Stimulated activated CD8-positive, alpha-beta memory T cell treated with anti-CD3 and anti-CD28 coated beads, Interleukin-12 subunit alpha, Interleukin-12 subunit beta, amount 100 ng/mL, for 24 hours (primary cell): ENCODE results near the gene CXCL1.

Experiments
- DNase-seq: peaks from one replicate; pipeline ENCODE4 v3.0.0-alpha.2; 2020; ENCODE audit errors: extremely low read depth

CXCL1 gene

DNA sequence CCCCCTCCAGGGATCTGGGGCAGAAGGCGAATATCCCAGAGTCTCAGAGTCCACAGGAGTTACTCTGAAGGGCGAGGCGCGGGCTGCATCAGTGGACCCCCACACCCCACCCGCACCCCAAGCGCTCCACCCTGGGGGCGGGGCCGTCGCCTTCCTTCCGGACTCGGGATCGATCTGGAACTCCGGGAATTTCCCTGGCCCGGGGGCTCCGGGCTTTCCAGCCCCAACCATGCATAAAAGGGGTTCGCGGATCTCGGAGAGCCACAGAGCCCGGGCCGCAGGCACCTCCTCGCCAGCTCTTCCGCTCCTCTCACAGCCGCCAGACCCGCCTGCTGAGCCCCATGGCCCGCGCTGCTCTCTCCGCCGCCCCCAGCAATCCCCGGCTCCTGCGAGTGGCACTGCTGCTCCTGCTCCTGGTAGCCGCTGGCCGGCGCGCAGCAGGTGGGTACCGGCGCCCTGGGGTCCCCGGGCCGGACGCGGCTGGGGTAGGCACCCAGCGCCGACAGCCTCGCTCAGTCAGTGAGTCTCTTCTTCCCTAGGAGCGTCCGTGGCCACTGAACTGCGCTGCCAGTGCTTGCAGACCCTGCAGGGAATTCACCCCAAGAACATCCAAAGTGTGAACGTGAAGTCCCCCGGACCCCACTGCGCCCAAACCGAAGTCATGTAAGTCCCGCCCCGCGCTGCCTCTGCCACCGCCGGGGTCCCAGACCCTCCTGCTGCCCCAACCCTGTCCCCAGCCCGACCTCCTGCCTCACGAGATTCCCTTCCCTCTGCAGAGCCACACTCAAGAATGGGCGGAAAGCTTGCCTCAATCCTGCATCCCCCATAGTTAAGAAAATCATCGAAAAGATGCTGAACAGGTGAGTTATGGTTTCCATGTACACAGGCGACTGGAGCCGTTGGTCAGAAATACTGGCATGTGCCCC lies at the start of gene CXCL1:
Gene CXCL1, plus strand, starts transcription at position 264 of the 926 bp plus-strand sequence. Its CDS starts 78 bp downstream, at position 342.
- DNase-seq = no peak

DNA sequence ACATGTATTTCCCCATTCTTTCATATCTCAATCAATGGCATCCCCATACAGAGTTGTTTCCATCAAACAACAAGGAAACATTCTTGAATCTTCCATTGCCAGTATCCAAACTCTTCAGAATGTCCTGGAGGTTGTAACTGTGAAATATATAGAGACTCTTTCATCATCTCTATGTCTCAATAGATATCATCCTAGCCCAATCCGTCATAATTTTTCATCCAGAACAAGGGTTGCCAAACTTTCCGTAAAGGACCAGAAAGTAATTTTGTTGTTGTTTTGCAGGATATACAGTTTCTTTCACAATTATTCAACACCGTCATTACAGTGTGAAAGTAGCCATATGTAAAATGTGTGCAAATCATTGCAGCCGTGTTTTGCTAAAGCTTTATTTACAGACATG lies 47.9 kb upstream of the CXCL1 start:
- DNase-seq = no peak

DNA sequence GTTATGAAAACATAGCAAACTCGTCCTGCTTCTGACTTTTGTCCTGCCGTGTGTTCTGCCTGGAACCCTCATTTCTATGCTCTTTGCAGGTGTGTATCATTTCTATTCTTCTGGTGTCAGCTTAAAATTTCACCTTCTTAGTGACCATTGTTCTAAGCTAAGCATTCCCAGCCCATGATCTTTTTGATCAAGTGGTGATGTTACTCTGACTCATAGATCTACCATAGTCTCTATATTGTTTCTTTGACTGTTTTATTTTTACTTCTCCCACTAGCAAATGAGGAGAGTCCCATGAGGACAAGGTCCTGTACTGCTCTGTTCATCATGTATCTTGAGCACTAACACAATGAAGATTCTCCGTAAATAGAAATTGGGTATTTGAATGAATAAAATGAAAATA lies 46.8 kb upstream of the CXCL1 start:
- no peak for DNase-seq

DNA sequence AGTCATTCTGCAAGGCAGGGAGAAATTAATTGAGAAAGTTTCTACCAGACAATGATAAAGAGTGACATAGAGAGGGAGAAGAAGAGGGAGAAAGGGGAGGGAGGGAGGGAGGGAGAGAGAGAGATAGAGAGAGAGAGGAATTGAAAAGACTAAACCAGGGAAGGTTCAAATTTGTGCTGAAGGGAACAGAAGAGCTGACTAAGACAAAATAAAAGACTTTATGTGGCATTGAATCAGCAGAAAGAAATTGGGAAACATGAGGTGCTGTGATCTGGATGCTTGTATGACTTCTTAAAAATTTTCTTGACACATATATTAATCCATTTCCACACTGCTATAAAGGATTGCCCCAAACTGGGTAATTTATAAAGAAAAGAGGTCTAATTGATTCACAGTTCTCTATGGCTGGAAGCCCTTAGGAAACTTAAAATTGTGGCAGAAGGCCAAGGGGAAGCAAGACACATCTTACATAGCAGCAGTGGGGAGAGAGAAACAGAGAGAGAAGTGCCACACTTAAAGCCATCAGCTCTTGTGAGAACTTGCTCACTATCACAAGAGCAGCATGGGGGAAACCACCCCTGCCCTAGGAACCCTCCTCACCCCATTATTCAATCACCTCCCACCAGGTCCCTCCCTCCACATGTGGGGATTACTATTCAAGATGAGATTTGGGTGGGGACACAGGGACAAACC lies 46.2 kb upstream of the CXCL1 start:
- DNase-seq = no peak

DNA sequence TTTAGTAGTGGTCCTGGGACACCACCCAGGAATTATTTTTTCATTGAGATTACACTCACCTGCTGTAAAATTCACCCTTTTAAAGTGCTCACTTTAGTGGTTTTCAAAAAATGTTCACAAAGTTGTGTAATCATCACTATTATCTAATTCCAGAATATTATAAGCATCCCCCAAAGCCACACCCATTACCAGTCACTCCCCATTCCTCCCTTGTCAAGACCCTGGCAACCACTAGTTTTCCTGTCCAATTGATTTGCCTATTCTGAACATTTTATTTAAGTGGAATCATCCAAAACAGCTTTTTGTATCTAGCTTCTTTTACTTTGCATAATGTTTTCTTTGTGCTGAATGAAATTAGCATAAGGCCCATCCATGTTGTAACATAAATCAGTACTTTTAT lies 45.4 kb upstream of the CXCL1 start:
- DNase-seq = no peak

DNA sequence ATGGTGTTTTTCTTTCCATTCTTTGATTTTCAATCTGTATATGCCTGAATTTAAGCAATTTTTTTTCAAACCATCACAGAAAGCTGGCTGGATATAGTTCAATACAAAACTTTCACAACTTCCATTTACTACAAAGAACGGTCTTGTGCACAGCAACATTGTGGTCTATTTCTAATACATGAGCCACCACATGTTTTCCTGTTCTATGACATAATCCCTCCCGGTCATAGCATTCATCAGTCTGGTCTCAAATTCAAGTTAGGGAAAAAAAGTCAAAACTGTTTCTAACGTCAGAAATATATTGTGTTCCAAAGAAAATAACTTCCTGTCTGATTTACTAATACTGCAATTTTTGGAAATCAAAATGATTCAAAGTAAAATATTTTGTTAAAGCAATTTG lies 40.2 kb upstream of the CXCL1 start:
- no peak for DNase-seq

DNA sequence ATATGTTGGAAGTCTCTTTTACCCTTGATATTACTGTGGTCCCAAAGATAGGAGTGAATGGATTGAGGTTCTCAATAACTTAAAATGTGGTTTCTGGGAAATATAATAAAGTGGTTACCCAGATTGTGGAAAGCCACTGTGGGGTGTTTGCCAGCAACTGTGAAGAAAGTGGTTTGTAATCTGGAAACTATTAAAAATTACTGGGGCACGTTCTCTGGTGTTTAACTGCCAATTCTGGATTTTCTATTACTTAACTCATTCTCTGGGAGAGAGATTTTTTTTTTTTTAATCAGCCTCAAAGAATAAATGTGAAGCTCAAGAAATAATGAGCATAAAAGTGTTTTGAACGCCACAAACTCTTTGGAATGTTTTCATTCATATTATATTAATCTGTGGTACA lies 37.6 kb upstream of the CXCL1 start:
- no peak for DNase-seq

DNA sequence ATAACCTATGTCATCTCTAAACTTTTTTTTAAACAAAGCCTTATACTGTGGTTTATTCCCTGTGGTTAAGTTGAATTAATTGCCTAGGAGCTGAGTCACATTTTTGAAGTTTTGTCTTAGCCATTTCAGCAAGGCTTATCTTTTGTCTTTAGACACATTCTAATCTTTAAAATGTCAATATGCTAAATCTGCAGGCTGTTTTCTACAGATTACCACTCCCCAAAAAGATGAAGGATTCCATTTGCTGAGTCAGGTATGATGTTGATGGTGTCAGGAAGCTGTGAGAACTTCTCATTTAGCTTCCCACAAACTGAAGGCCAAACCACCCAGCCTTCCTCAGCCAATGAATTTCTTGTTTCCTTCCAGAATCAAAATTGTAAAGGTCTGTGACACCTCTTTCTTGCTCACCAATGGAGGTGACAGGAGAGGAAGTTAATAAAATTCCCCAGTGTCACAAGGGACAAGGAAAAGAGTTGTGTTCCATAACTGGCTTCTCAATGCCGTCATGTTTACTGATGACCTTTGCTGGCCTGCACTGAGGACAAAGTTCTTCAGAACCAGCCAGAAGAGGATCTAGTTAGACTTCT lies 36.4 kb upstream of the CXCL1 start:
- no peak for DNase-seq

DNA sequence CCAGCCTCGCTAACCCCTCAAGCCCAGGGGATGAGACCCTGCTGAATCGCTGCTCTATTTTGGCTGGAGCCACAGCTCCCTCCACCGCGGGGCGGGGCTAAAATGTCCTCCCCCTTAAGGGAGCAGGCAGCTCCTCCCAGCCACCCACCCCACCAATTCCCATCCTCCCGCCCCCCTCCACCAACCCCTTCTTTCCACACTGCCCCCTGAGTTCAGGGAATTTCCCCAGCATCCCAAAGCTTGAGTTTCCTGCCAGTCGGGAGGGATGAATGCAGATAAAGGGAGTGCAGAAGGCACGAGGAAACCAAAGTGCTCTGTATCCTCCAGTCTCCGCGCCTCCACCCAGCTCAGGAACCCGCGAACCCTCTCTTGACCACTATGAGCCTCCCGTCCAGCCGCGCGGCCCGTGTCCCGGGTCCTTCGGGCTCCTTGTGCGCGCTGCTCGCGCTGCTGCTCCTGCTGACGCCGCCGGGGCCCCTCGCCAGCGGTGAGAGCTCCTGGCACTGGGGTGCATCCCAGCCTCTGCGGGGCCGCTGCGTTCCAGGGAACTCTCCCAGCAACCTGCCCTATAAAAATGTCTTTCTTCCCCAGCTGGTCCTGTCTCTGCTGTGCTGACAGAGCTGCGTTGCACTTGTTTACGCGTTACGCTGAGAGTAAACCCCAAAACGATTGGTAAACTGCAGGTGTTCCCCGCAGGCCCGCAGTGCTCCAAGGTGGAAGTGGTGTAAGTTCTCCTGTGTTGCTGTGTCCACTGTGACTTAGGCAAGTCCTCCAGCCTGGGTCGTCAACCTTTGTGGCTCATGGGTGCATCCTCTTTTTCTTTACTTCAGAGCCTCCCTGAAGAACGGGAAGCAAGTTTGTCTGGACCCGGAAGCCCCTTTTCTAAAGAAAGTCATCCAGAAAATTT lies 32.6 kb upstream of the CXCL1 start, which contains the start of gene CXCL6:
Gene CXCL6, plus strand, starts transcription at position 306 of the 907 bp plus-strand sequence. Its CDS starts 73 bp downstream, at position 379.
- DNase-seq = no peak

DNA sequence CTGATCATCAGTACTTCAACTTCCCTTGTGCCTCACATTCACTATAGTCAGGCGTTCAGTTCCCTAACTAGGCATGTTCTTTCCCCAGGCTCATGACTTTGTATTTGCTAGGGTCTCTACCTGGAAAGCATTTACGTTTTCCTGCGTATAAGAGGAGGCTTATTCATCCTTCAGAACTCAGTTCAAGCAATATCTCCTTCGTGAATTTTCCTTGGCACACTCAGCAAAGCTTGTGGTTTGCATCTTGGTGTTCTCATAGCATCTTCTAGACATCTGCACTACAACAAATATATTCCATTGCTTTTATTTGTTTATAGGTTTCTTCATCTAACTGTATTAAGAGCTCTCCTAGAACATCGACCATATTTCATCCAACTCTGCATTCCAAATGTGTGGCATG lies 30.1 kb upstream of the CXCL1 start:
- DNase-seq = no peak

DNA sequence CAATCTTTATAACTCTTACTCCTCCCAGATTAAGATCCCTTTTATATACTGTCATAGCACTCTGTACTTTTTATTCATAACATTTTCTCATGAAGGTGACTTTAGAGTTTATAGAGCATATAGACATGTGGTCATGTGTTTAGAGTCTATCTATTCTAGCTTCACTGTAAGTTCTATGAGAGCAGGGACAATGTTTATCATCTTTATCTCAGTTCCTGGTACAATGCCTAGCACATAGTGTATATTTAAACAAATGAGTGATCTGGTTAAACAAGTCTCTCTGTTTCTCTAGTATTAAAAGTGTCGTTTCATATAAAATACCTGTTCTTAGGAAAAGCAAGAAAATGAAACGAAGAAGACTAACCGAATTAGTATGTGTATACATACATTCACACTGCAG lies 29.5 kb upstream of the CXCL1 start:
- DNase-seq = no peak

DNA sequence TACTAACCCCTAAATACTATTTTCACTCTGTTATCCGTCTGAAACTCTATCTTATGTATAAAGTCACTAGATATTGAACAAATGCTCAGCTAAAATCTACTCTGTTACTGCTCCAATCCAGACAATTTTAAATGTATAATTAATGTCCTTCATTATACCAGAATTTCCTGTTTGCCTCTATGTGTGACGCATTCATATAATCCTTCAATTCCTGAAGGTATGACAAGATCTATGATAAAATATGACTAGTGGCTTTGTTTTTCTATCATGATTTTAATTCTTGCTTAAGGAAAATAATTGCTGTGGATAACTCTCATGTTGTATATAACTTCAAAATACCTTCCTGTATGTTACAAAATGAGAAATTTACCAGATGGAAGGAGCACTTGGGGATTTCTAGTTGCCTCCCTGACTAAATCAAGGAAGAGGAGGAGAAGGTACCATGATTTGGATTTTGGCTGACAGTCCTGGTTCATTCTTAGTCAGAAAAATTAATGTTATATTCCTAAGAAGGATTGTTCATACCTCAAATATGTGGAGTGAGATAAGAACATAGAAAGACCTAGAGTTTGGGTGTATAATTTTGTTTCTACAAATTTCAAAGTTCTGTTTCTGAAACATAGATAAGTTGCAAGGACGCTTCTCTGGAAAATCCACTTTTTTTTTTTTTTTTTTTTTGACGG lies 27.8 kb upstream of the CXCL1 start:
- DNase-seq = no peak

DNA sequence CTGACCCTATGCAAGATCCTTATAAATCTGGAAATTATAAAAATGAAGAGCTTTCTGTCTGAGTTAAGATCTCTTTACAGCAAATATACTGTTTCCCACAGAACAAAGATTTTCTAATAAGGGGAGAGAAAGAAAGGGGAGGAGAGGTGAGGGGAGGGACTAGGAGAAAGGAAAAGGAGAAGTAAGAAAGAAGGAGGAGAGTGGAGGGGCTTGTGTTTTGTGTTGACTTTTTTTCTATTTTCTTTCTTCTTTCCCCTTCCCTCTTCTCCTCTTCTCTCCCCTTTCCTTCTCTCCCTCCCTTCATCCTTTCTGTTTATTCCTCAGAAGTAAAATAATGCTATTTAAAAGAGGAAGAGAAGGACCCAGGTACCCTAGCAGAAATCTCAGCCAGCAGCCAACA lies 26.5 kb upstream of the CXCL1 start:
- DNase-seq = no peak

DNA sequence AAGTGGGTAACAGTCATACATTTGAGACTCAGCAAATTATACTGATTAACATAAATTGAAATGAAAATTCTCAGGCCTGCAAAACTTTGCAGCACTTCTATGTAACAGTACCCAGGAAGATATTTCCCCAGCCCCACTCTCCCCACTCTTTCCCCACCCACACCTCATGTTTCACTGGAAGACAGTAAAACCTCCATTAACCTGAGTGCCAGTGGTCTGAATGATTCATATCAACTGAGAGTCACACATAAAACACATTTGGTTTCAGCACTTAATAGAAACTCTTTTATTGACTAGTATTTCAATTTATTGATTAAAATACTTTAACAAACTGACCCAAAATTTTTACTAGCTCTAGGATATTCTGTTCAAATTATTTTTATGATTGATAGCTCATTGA lies 25.8 kb upstream of the CXCL1 start:
- DNase-seq = no peak

DNA sequence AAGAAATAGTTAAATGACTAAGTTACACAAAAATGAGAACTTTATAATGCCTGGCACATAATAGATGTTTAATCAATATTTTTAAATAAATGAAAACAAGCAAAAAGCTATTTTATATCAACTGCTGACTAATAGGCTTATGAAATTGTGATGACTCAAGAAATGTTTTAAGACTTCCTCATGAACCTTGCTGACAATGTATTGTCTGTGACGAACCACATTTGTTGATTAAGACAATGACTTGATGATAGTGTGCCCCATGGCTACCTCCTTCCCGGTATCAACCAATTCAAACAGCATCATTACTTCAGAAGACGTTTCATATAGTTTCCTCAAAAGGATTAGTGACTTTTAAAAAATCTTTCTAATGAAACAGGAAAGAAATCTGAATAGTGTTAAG lies 24.8 kb upstream of the CXCL1 start:
- DNase-seq = no peak

DNA sequence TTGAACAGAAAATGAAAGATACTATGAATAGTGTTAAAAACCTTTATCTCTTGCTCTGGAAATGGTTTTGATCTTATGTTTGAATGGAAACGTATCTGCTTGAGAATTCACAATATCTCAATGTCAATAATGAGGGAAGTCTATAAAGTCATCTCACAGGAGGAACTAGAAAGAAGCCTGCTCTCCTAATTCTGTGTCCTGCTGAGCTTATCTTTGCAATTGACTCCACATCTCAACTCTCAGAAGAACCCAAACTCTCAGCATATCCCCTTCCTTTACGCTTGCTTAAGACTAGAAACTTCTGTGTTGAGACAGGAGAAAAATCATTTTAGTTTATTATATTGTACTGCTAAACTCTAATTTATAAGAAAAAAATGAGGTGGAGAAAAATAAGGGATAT lies 24.4 kb upstream of the CXCL1 start:
- DNase-seq = no peak

DNA sequence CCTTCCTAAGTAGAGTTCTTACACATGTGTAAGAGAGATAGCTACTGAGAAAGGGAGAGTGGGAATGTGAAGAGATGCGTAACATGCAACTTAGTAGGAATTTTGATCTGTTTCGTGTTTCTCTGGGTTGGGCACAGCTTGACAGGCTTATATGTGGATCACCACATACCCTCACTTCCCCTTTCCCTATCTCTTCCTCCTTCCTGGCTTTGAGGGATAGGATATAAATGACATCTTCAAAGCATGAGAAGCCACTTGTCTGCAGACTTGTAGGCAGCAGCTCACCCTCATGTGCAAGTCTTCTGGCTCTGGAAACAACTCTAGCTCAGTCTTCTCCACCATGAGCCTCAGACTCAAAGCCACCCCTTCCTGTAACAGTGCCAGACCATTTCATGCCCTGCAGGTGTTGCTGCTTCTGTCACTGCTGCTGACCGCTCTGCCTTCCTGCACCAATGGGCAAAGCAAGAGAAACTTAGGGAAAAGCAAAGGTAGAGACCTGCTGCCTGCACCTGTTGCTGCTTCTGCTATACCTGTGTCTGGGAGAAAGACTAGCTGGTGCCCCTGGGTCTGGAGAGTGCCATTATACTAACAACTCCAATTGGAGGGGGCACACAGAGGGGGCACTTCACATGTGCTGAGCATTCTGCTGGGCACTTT lies 21.5 kb upstream of the CXCL1 start:
- no peak for DNase-seq

DNA sequence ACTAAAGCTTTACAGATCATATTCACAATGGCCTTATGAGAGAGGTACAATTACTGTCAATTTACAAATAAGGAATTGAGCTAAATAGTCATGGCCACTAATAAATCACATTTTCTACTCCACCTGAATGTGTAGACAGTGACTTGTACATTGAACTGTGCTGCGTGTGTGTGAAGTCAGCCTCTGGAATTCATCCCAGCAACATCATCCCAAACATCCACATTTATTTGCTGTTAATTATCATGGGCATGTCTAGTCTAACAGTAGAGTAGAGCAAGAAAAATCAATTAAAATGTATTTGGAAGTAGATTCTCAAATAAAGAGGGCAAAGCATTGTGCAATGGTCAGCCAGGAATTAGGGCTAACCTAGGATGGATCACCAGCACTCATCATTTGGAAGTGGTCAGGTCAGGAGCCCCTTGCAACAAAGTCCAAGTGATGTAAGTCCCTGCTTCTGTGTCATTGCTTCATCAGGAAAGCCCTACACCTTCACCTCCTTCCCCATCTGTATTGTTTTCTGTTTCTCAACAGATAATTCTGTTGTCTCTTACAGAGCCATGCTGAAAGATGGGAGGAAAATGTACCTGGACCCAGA lies 20.9 kb upstream of the CXCL1 start:
- DNase-seq = no peak

DNA sequence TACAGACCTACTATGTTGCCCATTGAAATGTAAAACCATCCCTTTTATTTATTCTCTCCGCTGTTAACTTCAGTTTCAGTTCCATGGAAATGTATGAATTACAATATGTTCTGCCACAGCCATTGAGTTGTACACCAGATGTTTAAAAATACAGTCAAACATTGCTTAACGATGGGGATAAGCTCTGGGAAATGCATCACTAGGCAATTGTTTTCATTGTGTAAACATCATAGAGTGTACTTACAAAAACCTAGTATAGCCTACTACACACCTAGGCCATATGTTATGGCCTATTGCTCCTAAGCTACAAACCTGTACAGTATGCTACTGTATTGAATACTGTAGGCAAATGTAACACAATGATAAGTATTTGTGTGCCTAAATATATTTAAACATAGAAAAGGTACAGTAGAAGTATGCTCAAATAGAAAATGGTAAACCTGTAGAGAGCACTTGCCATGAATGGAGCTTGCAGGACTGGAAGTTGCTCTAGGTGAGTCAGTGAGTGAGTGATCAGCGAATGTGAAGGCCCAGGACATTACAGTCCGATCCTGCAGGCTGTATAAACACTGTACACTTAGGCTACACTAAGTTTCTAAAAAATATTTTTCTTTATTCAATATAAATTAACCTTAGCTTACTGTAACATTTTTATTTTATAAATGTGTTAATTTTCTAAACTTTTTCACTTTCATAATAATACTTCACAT lies 18.8 kb upstream of the CXCL1 start:
- no peak for DNase-seq
